CD14-positive monocyte (primary cell): ENCODE measurements around the gene NDUFS6. TPM values are rescaled to one million over a fixed set of nuclear protein-coding genes. Genes with fewer than 3 reads are reported as not detected.

Experiments used
- DNase-seq, 3 donors: peaks; one replicate each; pipeline ENCODE4 v3.0.0-alpha.2; 2011 to 2022
- H2AFZ ChIP-seq: 2 replicates; pipeline ENCODE4 v1.6.0; 2012; ENCODE audit warnings: mild to moderate bottlenecking, low read depth, low read length, inconsistent platforms; ENCODE audit not compliant: insufficient read depth, poor library complexity, severe bottlenecking
- H3K27ac ChIP-seq, 2 donors: 1 replicate in 1 of 2; 2 replicates in 1 of 2; pipeline ENCODE4 v1.5.1; 2012 to 2013; ENCODE audit warnings: low read length in 2 of 2, control low read depth in 1 of 2, inconsistent platforms in 1 of 2, low read depth in 1 of 2, mild to moderate bottlenecking in 1 of 2
- H3K27me3 ChIP-seq, 2 donors: one replicate each; pipeline versions ENCODE4 v1.6.0 to v1.6.1; 2011 to 2013; ENCODE audit warnings: low read length in 2 of 2; ENCODE audit not compliant: control insufficient read depth in 2 of 2, insufficient read depth in 2 of 2
- H3K36me3 ChIP-seq, 2 donors: replicated peaks in 1 of 2; 1 replicate in 1 of 2; 2 replicates in 1 of 2; pipeline versions ENCODE4 v1.5.1 to v1.6.1; 2012 to 2013; ENCODE audit warnings: low read length in 2 of 2, control low read depth in 1 of 2, inconsistent platforms in 1 of 2, mild to moderate bottlenecking in 1 of 2; ENCODE audit not compliant: insufficient read depth in 2 of 2, control insufficient read depth in 1 of 2
- H3K4me1 ChIP-seq, 2 donors: 1 replicate in 1 of 2; 2 replicates in 1 of 2; pipeline versions ENCODE4 v1.5.1 to v1.6.1; 2012 to 2013; ENCODE audit warnings: low read length in 2 of 2, control low read depth in 1 of 2, inconsistent platforms in 1 of 2, mild to moderate bottlenecking in 1 of 2, moderate library complexity in 1 of 2; ENCODE audit not compliant: insufficient read depth in 2 of 2, control insufficient read depth in 1 of 2
- H3K4me2 ChIP-seq: replicated peaks from 2 replicates; pipeline ENCODE3; 2012; ENCODE audit warnings: low read length, moderate library complexity, mild to moderate bottlenecking; ENCODE audit not compliant: poor library complexity, severe bottlenecking; ENCODE audit errors: extremely low read depth
- H3K4me3 ChIP-seq, 3 experiments: fragments of 200-600 bp in 1 of 3; sonication (generic) in 1 of 3; replicated peaks in 1 of 3; 1 replicate in 2 of 3; 2 replicates in 1 of 3; pipeline ENCODE4 v1.5.1; 2011 to 2013; ENCODE audit warnings: low read length in 3 of 3, mild to moderate bottlenecking in 3 of 3, control low read depth in 2 of 3, low read depth in 2 of 3, inconsistent platforms in 1 of 3, moderate library complexity in 1 of 3
- H3K79me2 ChIP-seq: 2 replicates; pipeline ENCODE4 v1.6.0; 2012; ENCODE audit warnings: mild to moderate bottlenecking, control low read depth, inconsistent platforms, low read length, moderate library complexity; ENCODE audit not compliant: insufficient read depth
- H3K9ac ChIP-seq: 2 replicates; pipeline ENCODE4 v1.6.0; 2017; ENCODE audit warnings: low read length, mild to moderate bottlenecking; ENCODE audit not compliant: insufficient read depth, poor library complexity, severe bottlenecking
- H3K9me3 ChIP-seq, 2 donors: replicated peaks in 1 of 2; 1 replicate in 1 of 2; 2 replicates in 1 of 2; pipeline versions ENCODE4 v1.5.1 to v1.6.1; 2012 to 2013; ENCODE audit warnings: low read length in 2 of 2, control low read depth in 1 of 2; ENCODE audit not compliant: control insufficient read depth in 1 of 2, insufficient read depth in 1 of 2
- H4K20me1 ChIP-seq: 2 replicates; pipeline ENCODE4 v1.6.0; 2012; ENCODE audit warnings: mild to moderate bottlenecking, low read length, control low read depth, moderate library complexity; ENCODE audit not compliant: insufficient read depth
- H3K27ac Mint-ChIP-seq, 7 donors: one replicate each; pipeline ENCODE4 v1.8.0; 2020; ENCODE audit warnings: mild to moderate bottlenecking in 7 of 7, mixed read lengths in 7 of 7, moderate library complexity in 6 of 7, inconsistent platforms in 2 of 7
- H3K27me3 Mint-ChIP-seq, 3 donors: one replicate each; pipeline ENCODE4 v1.8.0; 2021 to 2022; ENCODE audit warnings: low read depth in 3 of 3, mild to moderate bottlenecking in 3 of 3, mixed read lengths in 3 of 3, moderate library complexity in 3 of 3, inconsistent platforms in 1 of 3
- H3K36me3 Mint-ChIP-seq, 2 donors: one replicate each; pipeline ENCODE4 v1.8.0; 2020; ENCODE audit warnings: mixed read lengths in 2 of 2, inconsistent platforms in 1 of 2, mild to moderate bottlenecking in 1 of 2
- H3K4me1 Mint-ChIP-seq: one replicate; pipeline ENCODE4 v1.8.0; 2020; ENCODE audit warnings: mild to moderate bottlenecking, mixed read lengths
- H3K4me3 Mint-ChIP-seq, 2 donors: one replicate each; pipeline ENCODE4 v1.8.0; 2020; ENCODE audit warnings: mild to moderate bottlenecking in 2 of 2, mixed read lengths in 2 of 2, moderate library complexity in 1 of 2
- H3K9me3 Mint-ChIP-seq, 7 donors: one replicate each; pipeline ENCODE4 v1.8.0; 2020 to 2022; ENCODE audit warnings: mixed read lengths in 7 of 7, mild to moderate bottlenecking in 6 of 7, moderate library complexity in 6 of 7, inconsistent platforms in 2 of 7
- WGBS: methylation state at CpG from one replicate; pipeline ENCODE4 v1.1.5; 2013; ENCODE audit warnings: missing lambda C conversion rate; ENCODE audit not compliant: insufficient coverage; 5-methylcytosine and 5-hydroxymethylcytosine counted together
- intact Hi-C, 2 donors: fragments of 100-400 bp; cut with micrococcal nuclease; formaldehyde crosslinking; loops; one replicate each; pipeline versions ENCODE4 v1.15.0 to v1.15.1; 2023
- polyA plus RNA-seq, 3 donors: library from polyadenylated mRNA; depleted of rRNA in 1 of 3; unstranded in 2 of 3; stranded (reverse) in 1 of 3; fragments of 300-500 nt in 2 of 3; fragments of >200 nt in 1 of 3; fragmentation: Illumina TruSeq in 2 of 3; gene quantifications; 1 replicate in 2 of 3; 2 replicates in 1 of 3; pipeline ENCODE4 v1.2.3, GENCODE V29; 2012 to 2021
- TF ChIP-seq, protein P1 (sequence below): fragments of 200-600 bp; IDR thresholded peaks from one replicate; pipeline ENCODE4 v1.8.0; 2022; ENCODE audit warnings: antibody characterized with exemption, mild to moderate bottlenecking

The NDUFS6 gene
- polyA plus RNA-seq, 3 donors: 20.5 to 62.3 (median 62.2) TPM

DNA sequence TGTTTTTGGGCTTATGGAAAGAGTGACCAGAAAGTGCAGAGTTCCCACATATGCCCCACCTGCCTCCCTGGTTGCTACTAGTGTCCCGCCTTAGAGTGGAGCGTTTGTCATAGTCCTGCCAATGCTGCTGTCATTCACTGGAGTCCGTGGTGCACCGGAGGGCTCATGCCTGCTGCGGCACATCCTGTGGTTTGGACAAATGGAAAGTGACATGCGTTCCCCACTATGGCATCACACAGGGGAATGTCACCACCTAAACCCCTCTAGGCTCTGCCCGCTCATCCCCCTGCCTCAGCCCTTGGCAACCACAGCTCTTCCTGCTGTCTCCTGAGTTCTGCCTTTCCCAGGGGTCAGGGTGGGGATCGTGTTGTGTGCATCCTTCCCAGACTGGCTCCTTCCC, 52.3 kb downstream of the NDUFS6 start:
- no peak overlapping the region for H3K27ac ChIP-seq
- H3K27me3 ChIP-seq: peaks cover 6 to 34% of the 10 kb centered on the region in 2 donors
- H3K79me2 ChIP-seq: no peaks in the 10 kb centered on the region
- no peak overlapping the region for H2AFZ ChIP-seq
- H3K4me1 Mint-ChIP-seq: no peaks in the 10 kb centered on the region
- intact Hi-C loops: no loop called here
- no peak overlapping the region for H3K27ac Mint-ChIP-seq
- TF ChIP-seq, protein P1, sequence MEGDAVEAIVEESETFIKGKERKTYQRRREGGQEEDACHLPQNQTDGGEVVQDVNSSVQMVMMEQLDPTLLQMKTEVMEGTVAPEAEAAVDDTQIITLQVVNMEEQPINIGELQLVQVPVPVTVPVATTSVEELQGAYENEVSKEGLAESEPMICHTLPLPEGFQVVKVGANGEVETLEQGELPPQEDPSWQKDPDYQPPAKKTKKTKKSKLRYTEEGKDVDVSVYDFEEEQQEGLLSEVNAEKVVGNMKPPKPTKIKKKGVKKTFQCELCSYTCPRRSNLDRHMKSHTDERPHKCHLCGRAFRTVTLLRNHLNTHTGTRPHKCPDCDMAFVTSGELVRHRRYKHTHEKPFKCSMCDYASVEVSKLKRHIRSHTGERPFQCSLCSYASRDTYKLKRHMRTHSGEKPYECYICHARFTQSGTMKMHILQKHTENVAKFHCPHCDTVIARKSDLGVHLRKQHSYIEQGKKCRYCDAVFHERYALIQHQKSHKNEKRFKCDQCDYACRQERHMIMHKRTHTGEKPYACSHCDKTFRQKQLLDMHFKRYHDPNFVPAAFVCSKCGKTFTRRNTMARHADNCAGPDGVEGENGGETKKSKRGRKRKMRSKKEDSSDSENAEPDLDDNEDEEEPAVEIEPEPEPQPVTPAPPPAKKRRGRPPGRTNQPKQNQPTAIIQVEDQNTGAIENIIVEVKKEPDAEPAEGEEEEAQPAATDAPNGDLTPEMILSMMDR: no peak
- no peak overlapping the region for H3K9ac ChIP-seq
- no peaks in the 10 kb centered on the region for H3K4me1 ChIP-seq
- peaks cover 2 to 8% (median 4%) of the 10 kb centered on the region in 7 donors for H3K9me3 Mint-ChIP-seq
- peaks cover 0 to 5% of the 10 kb centered on the region in 2 donors for H3K9me3 ChIP-seq
- H4K20me1 ChIP-seq: no peaks in the 10 kb centered on the region
- H3K27me3 Mint-ChIP-seq: peaks cover 50 to 87% (median 66%) of the 10 kb centered on the region in 3 donors
- H3K36me3 Mint-ChIP-seq: no peaks in the 10 kb centered on the region
- H3K4me2 ChIP-seq: no peak overlapping the region
- 70% methylated on average over 8 of the region's 8 CpGs for WGBS
- H3K4me3 Mint-ChIP-seq: peak overlapping the region in 1 of 2 donors; percentile 51
- no peak overlapping the region for H3K4me3 ChIP-seq
- DNase-seq: no peak
- H3K36me3 ChIP-seq: no peaks in the 10 kb centered on the region

DNA sequence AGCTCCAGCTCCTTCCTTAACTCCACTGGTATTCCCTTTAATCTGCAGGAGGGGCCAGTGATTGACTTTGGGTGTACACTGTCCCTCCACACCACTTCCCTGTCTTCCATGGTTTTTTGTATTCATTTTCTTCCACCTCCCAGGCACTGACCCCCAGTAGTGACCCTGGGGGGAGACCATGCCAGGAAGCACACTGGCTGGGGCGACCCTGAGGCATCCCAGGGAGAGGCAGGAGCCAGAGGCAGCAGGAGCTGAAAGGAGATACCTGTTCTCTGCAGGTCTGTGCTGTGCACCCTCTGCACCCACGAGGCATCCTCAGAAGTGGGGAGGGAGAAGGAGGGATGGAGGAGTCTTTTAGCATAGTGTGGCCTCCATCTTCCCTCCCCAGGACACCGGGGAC, 53.9 kb downstream of the NDUFS6 start:
- TF ChIP-seq, protein P1: no peak
- H3K9me3 Mint-ChIP-seq: peaks cover 2 to 8% (median 4%) of the 10 kb centered on the region in 7 donors
- Histone ChIP-seq H3K4me3 (no peak overlapping the region), H3K9ac (no peak overlapping the region), H3K27me3 (peaks cover 6 to 26% of the 10 kb centered on the region in 2 donors), H4K20me1 (no peaks in the 10 kb centered on the region), H3K36me3 (no peaks in the 10 kb centered on the region), H3K9me3 (peaks cover 0 to 5% of the 10 kb centered on the region in 2 donors), H3K4me2 (no peak overlapping the region), H3K4me1 (no peaks in the 10 kb centered on the region), H3K79me2 (no peaks in the 10 kb centered on the region), H3K27ac (no peak overlapping the region), H2AFZ (no peak overlapping the region)
- H3K36me3 Mint-ChIP-seq: no peaks in the 10 kb centered on the region
- no peak overlapping the region for H3K27ac Mint-ChIP-seq
- peak overlapping the region in 1 of 2 donors; percentile 2 for H3K4me3 Mint-ChIP-seq
- no peaks in the 10 kb centered on the region for H3K4me1 Mint-ChIP-seq
- 50% methylated on average over 1 of the region's 3 CpGs for WGBS
- intact Hi-C loops: no loop called here
- DNase-seq: no peak
- peaks cover 36 to 75% (median 53%) of the 10 kb centered on the region in 3 donors for H3K27me3 Mint-ChIP-seq
